GM18873 (cell line): ENCODE results near the gene PRM3.
A peak's percentile ranks its signal among the peaks of the same experiment; 100 is the strongest.

Experiments
- ATAC-seq: cut with Tn5 transposase; IDR thresholded peaks from one replicate; pipeline ENCODE4 v1.9.1; 2021; ENCODE audit warnings: mild to moderate bottlenecking, moderate library complexity, moderate number of reproducible peaks; ENCODE audit not compliant: unreplicated experiment, low FRiP score

The PRM3 gene

DNA sequence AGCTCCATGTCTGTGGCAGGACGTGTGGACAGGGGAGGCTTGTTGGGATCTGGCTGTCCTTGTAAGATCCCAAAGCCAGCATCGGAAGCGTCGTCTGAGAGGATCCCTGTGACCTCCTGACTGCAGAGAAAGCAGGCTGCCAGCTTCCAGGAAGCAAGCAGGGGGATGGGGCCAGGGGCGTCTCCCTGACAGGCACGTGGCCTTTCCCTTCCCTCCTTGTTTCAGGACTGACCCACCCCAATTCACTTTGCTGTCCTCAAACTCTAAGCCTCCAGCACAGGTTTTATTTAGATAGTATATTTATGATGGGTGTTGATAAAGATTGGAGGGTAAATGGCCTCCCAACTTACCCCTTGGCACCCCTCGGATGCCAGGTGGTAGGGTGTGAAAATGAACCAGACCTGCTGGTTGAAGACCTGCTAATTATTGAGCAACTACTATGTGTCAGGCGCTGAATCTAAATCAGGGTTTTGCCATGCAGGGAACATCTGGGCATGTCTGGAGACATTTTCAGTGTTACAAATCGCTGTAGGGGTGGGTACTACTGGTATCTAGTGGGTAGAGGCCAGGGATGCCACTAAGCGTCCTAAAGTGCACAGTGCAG lies 42.0 kb downstream of the PRM3 start:
- no peak for ATAC-seq

DNA sequence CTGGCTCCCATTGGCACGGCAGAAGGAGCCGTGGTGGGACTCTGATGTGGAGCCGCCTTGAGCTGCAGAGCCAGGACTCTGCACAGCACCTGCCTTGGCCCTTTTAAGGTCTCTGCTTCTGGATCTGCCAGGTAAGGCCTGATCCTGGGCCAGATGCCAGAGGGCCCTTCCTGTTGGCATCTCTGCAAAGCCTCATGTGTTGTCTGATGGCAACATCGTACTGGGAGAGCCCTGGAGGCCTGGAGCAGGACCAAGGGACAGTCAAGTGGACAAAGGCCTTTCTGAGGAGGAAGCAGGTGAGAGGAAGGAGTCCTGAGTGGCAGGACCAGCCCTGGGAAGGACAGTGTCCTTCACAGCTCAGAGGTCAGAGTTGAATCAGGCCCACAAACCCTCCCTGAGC lies 43.5 kb downstream of the PRM3 start:
- no peak for ATAC-seq

DNA sequence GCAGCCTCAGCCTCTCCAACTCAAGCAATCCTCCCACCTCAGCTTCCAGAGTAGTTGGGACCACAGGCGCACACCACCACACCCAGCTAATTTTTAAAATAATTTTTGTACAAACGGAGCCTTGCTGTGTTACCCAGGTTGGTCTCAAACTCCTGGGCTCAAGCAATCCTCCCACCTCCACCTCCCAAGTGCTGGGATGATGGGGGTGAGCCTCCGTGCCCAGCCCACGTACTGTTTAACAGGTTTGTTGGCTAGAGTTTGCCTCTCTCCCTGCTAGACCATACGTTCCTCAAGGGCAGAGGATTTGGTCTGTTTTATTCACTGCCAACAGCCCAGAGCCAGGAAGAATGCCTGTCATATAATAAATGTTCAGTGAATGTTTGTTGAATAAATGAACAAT lies 44.0 kb downstream of the PRM3 start:
- no peak for ATAC-seq

DNA sequence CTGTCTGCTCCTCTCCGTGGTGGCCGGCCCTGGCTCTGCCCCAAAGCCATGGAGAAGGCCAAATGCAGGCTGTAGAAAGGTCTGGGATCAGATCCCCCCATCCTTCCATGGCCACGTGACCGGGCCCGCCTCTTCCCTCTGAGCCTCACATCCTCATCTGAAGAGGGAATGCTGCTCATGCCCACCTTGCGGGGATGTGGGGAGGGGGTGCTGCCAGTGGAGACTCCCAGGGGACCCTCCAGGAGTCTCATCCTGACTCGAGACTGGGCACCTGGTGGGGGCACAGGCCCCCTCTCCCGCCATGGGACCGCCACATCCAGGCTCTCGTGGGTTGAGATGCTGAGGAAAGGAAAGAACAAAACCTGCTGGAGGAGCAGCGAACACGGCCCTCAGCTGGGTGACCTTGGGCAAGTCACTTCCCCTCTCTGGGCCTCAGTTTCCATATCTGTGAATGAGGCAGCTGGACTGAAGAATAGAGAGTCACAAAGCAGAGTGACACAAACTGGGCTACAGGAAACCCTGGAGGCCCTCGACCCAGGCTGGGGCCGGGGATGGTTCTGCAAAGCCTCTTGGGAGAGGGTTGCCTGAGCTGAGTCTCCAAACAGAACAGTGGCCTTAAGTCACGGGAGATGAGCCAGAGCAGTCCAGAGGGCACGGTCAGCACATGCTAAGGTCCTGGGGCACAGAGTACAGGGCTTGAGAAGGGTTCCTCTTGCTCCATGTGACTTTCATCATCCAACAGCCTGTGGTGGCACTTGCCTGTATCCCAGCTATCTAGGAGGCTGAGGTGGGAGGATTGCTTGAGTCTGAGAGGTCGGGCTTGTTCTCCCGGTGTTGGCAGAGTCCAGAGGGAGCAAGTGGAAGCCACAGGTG lies 47.5 kb downstream of the PRM3 start:
- ATAC-seq = no peak

DNA sequence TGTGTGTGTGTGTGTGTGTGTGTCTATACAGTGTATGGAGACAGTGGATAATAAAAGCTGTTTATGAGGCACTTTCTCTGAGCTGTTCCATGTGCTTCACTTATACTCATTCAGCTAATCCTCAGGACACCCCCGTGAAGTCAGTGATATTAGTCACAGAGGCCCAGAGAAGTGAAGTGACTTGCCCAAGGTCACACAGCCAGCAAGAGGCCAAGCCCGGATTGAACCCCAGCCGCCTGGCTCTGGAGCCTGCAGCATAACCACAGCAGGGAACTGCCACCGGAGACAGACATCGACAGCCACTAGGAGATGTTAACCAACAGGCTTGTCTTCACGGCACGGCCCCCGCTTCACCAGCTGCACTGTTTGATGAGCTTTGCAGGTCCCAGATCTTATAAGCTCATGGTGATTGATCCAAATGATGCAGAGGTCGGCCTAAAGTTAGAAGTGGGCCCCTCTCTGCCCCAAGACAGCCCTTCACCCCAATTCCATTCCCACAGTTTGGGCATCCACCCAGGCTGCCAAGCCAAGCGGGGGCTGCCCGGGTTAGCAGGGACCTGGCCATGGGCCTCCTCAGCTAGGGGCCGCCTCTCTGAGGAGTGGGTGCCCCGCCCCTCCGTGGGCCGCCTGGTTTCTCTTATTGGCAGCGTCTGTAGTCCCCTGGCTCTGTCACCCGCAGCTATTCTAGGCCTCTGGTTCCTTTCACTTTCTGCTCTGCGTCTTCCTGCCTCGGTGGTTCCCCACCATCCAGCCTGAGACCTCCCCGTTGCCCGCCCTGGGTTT lies 48.3 kb downstream of the PRM3 start:
- peak; percentile 85 for ATAC-seq

DNA sequence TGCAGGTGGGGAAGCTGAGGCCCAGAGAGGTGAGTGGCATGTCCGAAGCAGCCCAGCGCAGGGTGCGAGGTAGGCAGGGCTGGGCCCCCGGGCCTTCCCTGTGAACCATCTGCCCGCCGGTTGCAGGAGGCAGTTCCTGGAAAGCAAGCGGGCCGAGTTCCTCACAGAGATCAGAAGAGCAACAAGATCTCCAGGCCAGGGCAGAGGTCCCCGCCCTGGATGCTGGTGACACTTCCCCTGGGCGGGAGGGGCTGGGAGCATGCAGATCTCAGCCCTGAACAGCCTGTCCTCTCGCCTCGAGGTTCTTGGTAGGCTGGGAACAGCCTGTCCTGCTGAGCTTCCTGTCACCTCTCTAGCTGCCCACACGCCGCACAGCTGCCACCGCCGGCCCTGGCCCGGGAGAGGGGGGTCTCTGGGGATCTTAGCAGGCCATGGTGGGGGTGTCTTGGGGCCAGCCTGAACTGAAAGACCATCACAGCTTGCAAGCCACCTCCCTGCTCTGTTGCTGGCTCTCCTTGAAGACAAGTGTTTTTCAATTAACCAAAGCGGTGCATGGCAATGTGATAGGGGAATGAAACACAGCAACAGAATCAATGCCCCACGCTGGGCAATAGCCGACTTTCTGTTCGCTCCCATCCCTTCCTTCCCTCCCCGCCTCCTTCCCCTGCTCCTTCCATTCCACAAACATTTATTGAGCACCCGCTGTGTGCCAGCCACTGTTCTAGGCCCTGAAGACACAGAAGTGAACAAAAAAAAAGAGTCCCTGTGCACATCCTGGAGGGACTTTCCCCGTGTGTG lies 49.1 kb downstream of the PRM3 start:
- ATAC-seq = peak; percentile 37
